Adrenal gland (tissue), 5 donors: ENCODE measurements around the gene HHLA2.

Experiments used
- CTCF ChIP-seq, 6 experiments: fragments of 450-650 bp in 4 of 6; fragments of 200-600 bp in 2 of 6; sonication (generic) in 1 of 6; IDR thresholded peaks; 1 replicate in 5 of 6; 2 replicates in 1 of 6; pipeline versions ENCODE4 v1.5.1 to v1.8.0; 2016 to 2021; ENCODE audit warnings: antibody characterized with exemption in 6 of 6, mild to moderate bottlenecking in 2 of 6, moderate library complexity in 1 of 6
- POLR2A ChIP-seq, 2 donors: fragments of 450-650 bp; IDR thresholded peaks; one replicate each; pipeline ENCODE4 v1.6.1; 2017; ENCODE audit warnings: antibody characterized with exemption in 2 of 2, mild to moderate bottlenecking in 2 of 2, moderate library complexity in 1 of 2
- donor health status: DM: no; HTN: no; CAD: no.

DNA sequence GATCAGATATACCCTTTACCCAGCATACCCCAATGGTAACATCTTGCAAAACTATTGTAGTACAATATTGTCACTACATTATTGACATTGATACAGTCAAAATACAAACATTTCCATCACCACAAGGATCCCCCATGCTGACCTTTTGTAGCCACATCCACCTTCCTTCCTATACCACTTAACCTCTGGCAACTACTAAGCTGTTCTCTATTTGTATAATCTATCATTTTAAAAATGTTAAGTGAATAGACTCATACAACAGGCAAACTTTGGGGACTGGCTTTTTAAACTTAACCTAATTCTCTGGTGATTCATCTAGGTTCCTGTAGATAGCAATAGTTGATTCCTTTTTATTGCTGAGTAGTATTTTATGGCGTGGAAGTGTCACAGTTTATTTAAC lies 44.5 kb upstream of the HHLA2 start:
- no peak for TF ChIP-seq CTCF (IDR thresholded peaks at IDR 0.05)
- no peak for TF ChIP-seq POLR2A (IDR thresholded peaks at IDR 0.05)
